SK-N-SH treated with all-trans-retinoic acid at 6 μM for 48 hours (cell line): ENCODE data around the gene RPL21.

Source experiments
- CREB5 ChIP-seq: fragments of 250-450 bp; sonication (Bioruptor Pico); IDR thresholded peaks from 2 replicates; pipeline ENCODE4 v1.5.1; 2020; ENCODE audit warnings: low read depth, mild to moderate bottlenecking, moderate library complexity
- PPARA ChIP-seq: fragments of 250-450 bp; sonication (Bioruptor Pico); IDR thresholded peaks from 2 replicates; pipeline ENCODE4 v1.5.0; 2020; ENCODE audit warnings: mild to moderate bottlenecking, borderline replicate concordance
- TOX ChIP-seq: fragments of 250-450 bp; sonication (Bioruptor Pico); IDR thresholded peaks from 2 replicates; pipeline ENCODE4 v1.8.0; 2021; ENCODE audit warnings: mild to moderate bottlenecking, moderate library complexity, borderline replicate concordance
- ZC3H10 ChIP-seq: fragments of 250-450 bp; sonication (Bioruptor Pico); IDR thresholded peaks from 2 replicates; pipeline ENCODE4 v1.5.1; 2021; ENCODE audit warnings: mild to moderate bottlenecking, moderate library complexity
- ZNF8 ChIP-seq: fragments of 450-650 bp; formaldehyde crosslinking; IDR thresholded peaks from 2 replicates; pipeline ENCODE4 v1.5.0; 2020; ENCODE audit warnings: mild to moderate bottlenecking, moderate library complexity

GRCh38 chr13:27229642-27230041 lies 21.7 kb upstream of the RPL21 start:
- TF ChIP-seq CREB5, result no peak
- TF ChIP-seq ZC3H10 (CRISPR knock-in tag), result no peak
- TF ChIP-seq PPARA, result no peak
- no peak for TF ChIP-seq TOX (CRISPR knock-in tag)
- no peak for TF ChIP-seq ZNF8 (CRISPR knock-in tag)
